Regular cardiac myocyte (primary cell): ENCODE results near the gene EIF2A. TPM values are rescaled to one million over a fixed set of nuclear protein-coding genes. Genes with fewer than 3 reads are reported as not detected.

Source experiments
- total RNA-seq: library from RNA; depleted of rRNA; stranded (reverse); fragments of >200 nt; gene quantifications from 2 replicates; pipeline ENCODE4 v1.2.3, GENCODE V29; 2014

The EIF2A gene
- total RNA-seq = 196 and 251 TPM in 2 replicates

GRCh38 chr3:150546226-150547044 lies at the start of gene EIF2A, which contains the start of gene SERP1:
EIF2A (plus strand) TSS chr3:150546787; CDS start chr3:150546803, 16 bp downstream.
SERP1 (minus strand) TSS chr3:150546496; CDS start chr3:150546135, 361 bp downstream.

GRCh38 chr3:150603153-150603979 lies 56.8 kb downstream of the EIF2A start, which contains the start of gene SELENOT:
SELENOT (plus strand) TSS chr3:150603321; CDS start chr3:150603363, 42 bp downstream.

Other genes starting within 250 kb of the EIF2A start
- gene TSC22D2, start 138.5 kb upstream of the EIF2A start, total RNA-seq = 5.1 and 8.8 TPM in 2 replicates
- 209 and 233 TPM in 2 replicates for gene SERP1, start 291 bp upstream of the EIF2A start, total RNA-seq
- gene SELENOT, start 56.5 kb downstream of the EIF2A start, total RNA-seq = 161 and 294 TPM in 2 replicates
- gene ERICH6, start 157.1 kb downstream of the EIF2A start, total RNA-seq = under 0.01 TPM in 1 of 2 replicates, not detected in the other
- 26.3 and 34.1 TPM in 2 replicates for gene SIAH2, start 216.4 kb downstream of the EIF2A start, total RNA-seq